Muscle of leg (tissue), 11 donors: Measurements from ENCODE around the gene TGFA. TPM values are rescaled to one million over a fixed set of nuclear protein-coding genes. Genes with fewer than 3 reads are reported as not detected.
"Not testable (repeated sequence)": the region's sequence is repeated elsewhere in the genome, so short reads cannot be mapped to it uniquely, and the experiment has no call there.

ENCODE experiments used
- DNase-seq: peaks from one replicate; pipeline ENCODE4 v3.0.0; 2013
- H3K27ac ChIP-seq: one replicate; pipeline ENCODE4 v1.5.1; 2013; ENCODE audit warnings: mild to moderate bottlenecking, low read length, control low read depth
- H3K27me3 ChIP-seq: one replicate; pipeline ENCODE4 v1.6.1; 2013; ENCODE audit warnings: low read length; ENCODE audit not compliant: control insufficient read depth, insufficient read depth
- H3K36me3 ChIP-seq: one replicate; pipeline ENCODE4 v1.6.1; 2013; ENCODE audit warnings: low read length; ENCODE audit not compliant: control insufficient read depth, insufficient read depth
- H3K4me1 ChIP-seq: one replicate; pipeline ENCODE4 v1.6.1; 2013; ENCODE audit warnings: low read length; ENCODE audit not compliant: control insufficient read depth, insufficient read depth
- H3K4me3 ChIP-seq: one replicate; pipeline ENCODE4 v1.5.1; 2013; ENCODE audit warnings: low read length, control low read depth
- H3K9me3 ChIP-seq: replicated peaks from 2 replicates; pipeline ENCODE4 v1.6.1; 2013; ENCODE audit warnings: low read depth, low read length; ENCODE audit not compliant: control insufficient read depth
- WGBS: methylation state at CpG from one replicate; pipeline ENCODE4 v1.1.5; 2013; ENCODE audit warnings: missing lambda C conversion rate; ENCODE audit not compliant: insufficient coverage; 5-methylcytosine and 5-hydroxymethylcytosine counted together
- polyA plus RNA-seq, 8 donors: library from polyadenylated mRNA; unstranded; fragments of 120-200 nt; gene quantifications; one replicate each; pipeline versions ENCODE4 v1.2.1 to v1.2.3, GENCODE V29; 2013; ENCODE audit warnings: inconsistent platforms in 1 of 8, low replicate concordance in 1 of 8; ENCODE audit not compliant: insufficient read length in 8 of 8, insufficient read depth in 1 of 8
- total RNA-seq: library from RNA; stranded (reverse); fragments of 120-200 nt; gene quantifications from one replicate; pipeline ENCODE4 v1.2.4, GENCODE V29; 2013

Gene TGFA
- total and polyA plus RNA-seq, 9 donors, result 0.28 to 1.2 (median 0.64) TPM

DNA sequence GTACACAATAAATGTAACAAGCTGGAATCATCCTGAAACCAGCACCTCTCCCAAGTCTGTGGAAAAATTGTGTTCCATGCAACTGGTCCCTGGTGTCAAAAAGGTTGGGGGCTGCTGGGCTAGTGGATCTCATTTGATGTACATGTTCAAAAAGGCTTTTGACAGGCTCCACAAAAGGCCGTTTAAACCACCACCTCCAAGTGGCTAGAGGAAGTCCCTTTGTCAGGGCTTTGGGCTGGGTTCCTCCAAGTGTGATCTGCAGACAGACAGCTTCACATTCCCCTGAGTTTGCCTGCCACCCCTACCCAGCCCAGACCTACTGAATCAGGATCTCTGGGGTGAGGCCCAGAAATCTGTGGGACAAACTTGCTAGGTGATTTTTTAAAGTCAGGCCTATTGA lies 84.7 kb downstream of the TGFA start:
- WGBS, result no CpG with 5 or more reads among the region's 1 CpG
- no peak for DNase-seq
- H3K9me3 ChIP-seq, result no peaks in the 10 kb centered on the region
- H3K27ac ChIP-seq, result no peak overlapping the region
- H3K36me3 ChIP-seq, result no peaks in the 10 kb centered on the region
- peaks cover 6% of the 10 kb centered on the region for H3K27me3 ChIP-seq
- H3K4me1 ChIP-seq, result peaks cover 3% of the 10 kb centered on the region
- H3K4me3 ChIP-seq, result no peak overlapping the region

GRCh38 chr2:70467831-70468779 lies 85.5 kb downstream of the TGFA start:
- H3K27me3 ChIP-seq, result peaks cover 6% of the 10 kb centered on the region
- DNase-seq, result no peak
- peaks cover 3% of the 10 kb centered on the region for H3K4me1 ChIP-seq
- no peaks in the 10 kb centered on the region for H3K36me3 ChIP-seq
- no peak overlapping the region for H3K4me3 ChIP-seq
- H3K9me3 ChIP-seq, result no peaks in the 10 kb centered on the region
- H3K27ac ChIP-seq, result no peak overlapping the region
- 46% methylated on average over 3 of the region's 10 CpGs for WGBS

- WGBS, result no CpG with 5 or more reads among the region's 3 CpGs
- no peak overlapping the region for H3K27ac ChIP-seq
Observed at GRCh38 chr2:70467237-70467636, 86.4 kb downstream of the TGFA start.

DNA sequence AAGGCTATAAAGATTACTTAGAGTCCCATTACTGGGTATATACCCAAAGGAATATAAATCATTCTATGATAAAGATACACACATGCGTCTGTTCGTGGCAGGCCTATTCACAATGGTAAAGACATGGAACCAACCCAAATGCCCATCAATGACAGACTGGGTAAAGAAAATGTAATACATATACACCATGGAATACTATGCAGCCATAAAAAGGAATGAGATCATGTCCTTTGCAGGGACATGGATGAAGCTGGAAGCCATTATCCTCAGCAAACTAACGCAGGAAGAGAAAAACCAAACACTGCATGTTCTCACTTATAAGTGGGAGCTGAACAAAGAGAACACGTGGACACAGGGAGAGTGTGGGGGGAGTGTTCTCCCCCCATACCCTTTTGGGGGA lies 87.0 kb downstream of the TGFA start:
- WGBS, result no CpG with 5 or more reads among the region's 4 CpGs

More at GRCh38 chr2:70467237-70467636, 86.4 kb downstream of the TGFA start:
- H3K4me3 ChIP-seq, result no peak overlapping the region
- H3K36me3 ChIP-seq, result no peaks in the 10 kb centered on the region
- no peaks in the 10 kb centered on the region for H3K9me3 ChIP-seq
- H3K27me3 ChIP-seq, result peaks cover 5% of the 10 kb centered on the region
- peaks cover under 1% of the 10 kb centered on the region for H3K4me1 ChIP-seq
- DNase-seq, result no peak

DNA sequence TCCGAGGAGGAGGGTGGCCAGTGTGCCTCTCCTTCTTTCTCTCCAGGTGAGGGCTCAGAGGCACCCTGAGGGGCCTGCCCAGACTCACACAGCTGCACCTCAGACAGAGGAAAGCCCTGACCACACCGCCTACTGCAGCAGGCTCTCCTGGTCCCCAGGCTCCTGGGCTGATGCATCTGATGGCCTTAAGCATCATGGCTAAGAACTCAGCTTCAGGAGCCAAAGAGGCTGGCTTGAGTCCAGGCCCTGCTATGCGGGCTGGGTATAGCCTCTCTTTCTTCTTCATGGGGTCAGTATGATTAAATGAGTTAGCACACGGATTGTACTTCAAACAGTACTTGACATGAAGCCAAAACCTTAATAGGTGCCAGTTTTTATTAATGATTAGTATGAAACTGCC lies 89.6 kb downstream of the TGFA start:
- 93% methylated on average over 2 of the region's 4 CpGs for WGBS
- Histone ChIP-seq H3K27ac (no peak overlapping the region), H3K27me3 (peaks cover 2% of the 10 kb centered on the region), H3K9me3 (no peaks in the 10 kb centered on the region), H3K4me1 (no peaks in the 10 kb centered on the region), H3K4me3 (no peak overlapping the region), H3K36me3 (no peaks in the 10 kb centered on the region)
- DNase-seq, result no peak

More for the DNA sequence above, 87.0 kb downstream of the TGFA start:
- not testable (repeated sequence) for H3K27ac ChIP-seq, DNase-seq, H3K4me1 ChIP-seq, H3K4me3 ChIP-seq, H3K9me3 ChIP-seq, H3K27me3 ChIP-seq, H3K36me3 ChIP-seq

DNA sequence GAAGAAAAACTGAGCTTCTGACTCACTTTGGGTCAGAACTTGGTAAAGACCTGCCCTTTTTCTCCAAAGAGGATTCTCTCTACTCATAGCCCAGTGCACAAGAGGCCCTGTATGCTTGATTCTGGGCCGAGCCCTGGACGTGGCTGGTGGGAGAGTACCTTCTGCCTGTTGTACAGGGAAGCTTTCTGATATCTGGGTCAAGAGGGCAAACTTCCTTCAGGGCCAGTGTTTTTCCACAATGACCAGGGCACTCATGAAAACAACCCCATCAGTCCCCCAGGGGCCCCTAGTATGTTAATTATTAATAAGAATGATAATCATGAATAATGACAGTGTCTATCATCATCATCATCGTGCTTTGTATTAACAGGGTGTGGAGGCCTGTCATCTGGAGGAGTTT lies 90.0 kb downstream of the TGFA start:
- no peaks in the 10 kb centered on the region for H3K4me1 ChIP-seq
- DNase-seq, result no peak
- WGBS, result no CpG with 5 or more reads among the region's 3 CpGs
- no peaks in the 10 kb centered on the region for H3K36me3 ChIP-seq
- H3K27ac ChIP-seq, result no peak overlapping the region
- H3K9me3 ChIP-seq, result no peaks in the 10 kb centered on the region
- H3K27me3 ChIP-seq, result peaks cover 4% of the 10 kb centered on the region
- no peak overlapping the region for H3K4me3 ChIP-seq

DNA sequence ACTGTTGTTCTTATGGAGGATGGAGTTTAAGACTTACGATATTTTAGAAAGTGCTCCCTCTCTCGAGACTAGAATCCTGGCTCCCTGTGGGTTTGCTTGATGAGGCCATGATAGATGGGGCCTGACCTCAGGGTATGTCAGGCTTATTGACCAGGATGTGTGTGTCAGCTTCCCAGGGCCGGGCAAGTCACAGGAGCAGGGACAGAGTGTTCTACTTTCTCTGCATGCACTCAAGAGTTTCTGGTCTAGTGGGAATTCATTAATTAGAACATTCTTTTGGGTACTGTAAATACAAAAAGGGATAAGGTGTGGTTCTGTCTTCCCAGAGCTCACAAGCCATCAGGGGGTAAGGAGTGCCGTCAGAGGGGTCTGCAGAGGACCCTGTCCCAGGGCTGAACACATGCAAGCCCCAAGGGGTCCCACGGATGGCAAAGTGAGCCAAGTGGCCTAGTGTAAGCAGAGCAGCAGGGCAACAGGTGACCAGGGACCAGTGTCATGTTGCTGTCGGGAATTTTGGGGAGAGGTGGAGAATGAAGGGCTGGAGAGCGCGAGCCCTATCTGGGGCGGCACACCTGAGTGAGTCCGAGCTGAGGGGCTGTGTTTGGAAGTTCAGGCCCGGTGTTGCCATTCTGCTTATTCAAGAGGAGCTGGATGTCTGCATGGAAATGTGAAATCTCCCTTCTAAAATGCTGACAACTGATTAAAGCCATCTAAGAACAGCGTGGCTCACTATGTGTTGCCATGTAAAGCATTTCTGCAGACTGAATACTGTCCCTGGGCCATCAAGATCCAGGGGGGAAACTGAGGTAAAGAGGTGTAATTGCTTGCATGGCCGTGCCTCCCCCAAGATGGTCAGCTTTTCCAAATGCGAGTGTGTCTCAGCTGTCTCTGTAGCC lies 91.4 kb downstream of the TGFA start:
- whole genome bisulfite sequencing, result 69% methylated on average over 13 of the region's 14 CpGs
- Histone ChIP-seq H3K27me3 (peaks cover 8% of the 10 kb centered on the region), H3K27ac (no peak overlapping the region), H3K9me3 (no peaks in the 10 kb centered on the region), H3K4me1 (no peaks in the 10 kb centered on the region), H3K4me3 (no peak overlapping the region), H3K36me3 (no peaks in the 10 kb centered on the region)
- DNase-seq, result no peak

GRCh38 chr2:70461414-70461813 lies 92.2 kb downstream of the TGFA start:
- H3K4me1 ChIP-seq, result no peaks in the 10 kb centered on the region
- no peaks in the 10 kb centered on the region for H3K36me3 ChIP-seq
- H3K27ac ChIP-seq, result no peak overlapping the region
- H3K9me3 ChIP-seq, result no peaks in the 10 kb centered on the region
- H3K27me3 ChIP-seq, result peaks cover 8% of the 10 kb centered on the region
- no peak for DNase-seq
- H3K4me3 ChIP-seq, result no peak overlapping the region
- WGBS, result 18% methylated on average over 2 of the region's 4 CpGs

- H3K4me1 ChIP-seq, result no peaks in the 10 kb centered on the region
- no peak overlapping the region for H3K4me3 ChIP-seq
- H3K9me3 ChIP-seq, result no peaks in the 10 kb centered on the region
- peaks cover 8% of the 10 kb centered on the region for H3K27me3 ChIP-seq
- DNase-seq, result no peak
- H3K36me3 ChIP-seq, result no peaks in the 10 kb centered on the region
- no CpG with 5 or more reads among the region's 3 CpGs for WGBS
- H3K27ac ChIP-seq, result no peak overlapping the region
Observed at GRCh38 chr2:70460333-70460732, 93.3 kb downstream of the TGFA start.

DNA sequence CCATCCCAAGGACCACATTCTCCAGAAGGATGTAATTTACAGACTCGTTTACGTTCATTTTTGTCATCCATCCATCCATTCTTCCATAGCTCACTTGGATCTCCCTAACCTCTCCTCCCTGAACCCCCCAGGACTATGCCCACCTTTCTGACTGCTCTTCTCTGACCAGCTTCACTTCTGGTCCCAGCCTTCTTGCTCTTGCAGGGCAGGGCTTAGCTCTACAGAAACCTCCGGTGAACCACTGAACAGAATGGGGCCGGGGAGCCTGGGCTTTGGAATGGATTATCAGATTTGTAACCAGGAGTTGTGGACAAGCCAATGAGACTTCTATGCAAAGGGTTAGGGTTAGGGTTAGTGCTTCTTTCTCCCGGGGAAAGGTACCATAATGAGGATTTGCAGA lies 95.0 kb downstream of the TGFA start:
- Histone ChIP-seq H3K36me3 (no peaks in the 10 kb centered on the region), H3K27ac (no peak overlapping the region), H3K9me3 (no peaks in the 10 kb centered on the region), H3K4me1 (no peaks in the 10 kb centered on the region), H3K4me3 (no peak overlapping the region), H3K27me3 (peaks cover 8% of the 10 kb centered on the region)
- DNase-seq, result no peak
- WGBS, result 61% methylated on average over 4 of the region's 5 CpGs
